KG1 (cell line): ENCODE measurements around the gene SH3BGRL2.

Experiments
- DNase-seq: peaks from one replicate; lab custom pipeline; 2025; lab: John Stamatoyannopoulos, UW

The SH3BGRL2 gene

GRCh38 chr6:79630883-79631692 is at the start of gene SH3BGRL2:
TSS of gene SH3BGRL2 (plus strand) at chr6:79631329. CDS start at chr6:79631462, 133 bp downstream.
- DNase-seq = no peak

GRCh38 chr6:79584332-79584731 is 46.8 kb upstream of the SH3BGRL2 start:
- no peak for DNase-seq

GRCh38 chr6:79586548-79586947 is 44.6 kb upstream of the SH3BGRL2 start:
- DNase-seq = no peak

GRCh38 chr6:79589701-79590100 is 41.4 kb upstream of the SH3BGRL2 start:
- DNase-seq = no peak

- DNase-seq = no peak
Observed at GRCh38 chr6:79597155-79597554, 34.0 kb upstream of the SH3BGRL2 start.

GRCh38 chr6:79598012-79598411 is 33.1 kb upstream of the SH3BGRL2 start:
- no peak for DNase-seq

- no peak for DNase-seq
Observed at GRCh38 chr6:79599725-79600259, 31.3 kb upstream of the SH3BGRL2 start.

- no peak for DNase-seq
Observed at GRCh38 chr6:79600313-79600712, 30.8 kb upstream of the SH3BGRL2 start.

GRCh38 chr6:79600812-79601609 is 30.1 kb upstream of the SH3BGRL2 start:
- no peak for DNase-seq

- no peak for DNase-seq
Observed at GRCh38 chr6:79602859-79603258, 28.3 kb upstream of the SH3BGRL2 start.

- DNase-seq = no peak
Observed at GRCh38 chr6:79604583-79605037, 26.5 kb upstream of the SH3BGRL2 start.

- no peak for DNase-seq
Observed at GRCh38 chr6:79605061-79605460, 26.1 kb upstream of the SH3BGRL2 start.

- no peak for DNase-seq
Observed at GRCh38 chr6:79605968-79606764, 25.0 kb upstream of the SH3BGRL2 start.

- DNase-seq = no peak
Observed at GRCh38 chr6:79607000-79607399, 24.1 kb upstream of the SH3BGRL2 start.

GRCh38 chr6:79608334-79609224 is 22.6 kb upstream of the SH3BGRL2 start:
- DNase-seq = no peak

GRCh38 chr6:79609225-79609595 is 21.9 kb upstream of the SH3BGRL2 start:
- no peak for DNase-seq

- no peak for DNase-seq
Observed at GRCh38 chr6:79610306-79611009, 20.7 kb upstream of the SH3BGRL2 start.

GRCh38 chr6:79612457-79612856 is 18.7 kb upstream of the SH3BGRL2 start:
- DNase-seq = no peak

GRCh38 chr6:79612918-79613317 is 18.2 kb upstream of the SH3BGRL2 start:
- no peak for DNase-seq

- DNase-seq = no peak
Observed at GRCh38 chr6:79613912-79614311, 17.2 kb upstream of the SH3BGRL2 start.
